HEK293 (cell line): ENCODE data around the gene DMAC2.

ENCODE experiments used
- ZBTB1 ChIP-seq: fragments of 450-650 bp; formaldehyde crosslinking; IDR thresholded peaks from 2 replicates; pipeline ENCODE4 v1.5.1; 2016; ENCODE audit warnings: missing biosample characterization, missing genetic modification characterization
- ZIC2 ChIP-seq: fragments of 450-650 bp; formaldehyde crosslinking; IDR thresholded peaks from 2 replicates; pipeline ENCODE4 v1.5.1; 2016; ENCODE audit warnings: missing biosample characterization, missing genetic modification characterization
- ZNF114 ChIP-seq: fragments of 450-650 bp; formaldehyde crosslinking; IDR thresholded peaks from 2 replicates; pipeline ENCODE4 v1.5.0; 2017; ENCODE audit warnings: missing biosample characterization, missing genetic modification characterization
- ZNF23 ChIP-seq: fragments of 450-650 bp; formaldehyde crosslinking; IDR thresholded peaks from 2 replicates; pipeline ENCODE4 v1.5.1; 2016; ENCODE audit warnings: missing biosample characterization, missing genetic modification characterization, borderline replicate concordance
- ZNF510 ChIP-seq: fragments of 450-650 bp; formaldehyde crosslinking; IDR thresholded peaks from 2 replicates; pipeline ENCODE4 v1.5.1; 2018; ENCODE audit warnings: mild to moderate bottlenecking, missing genetic modification characterization, missing biosample characterization; ENCODE audit not compliant: insufficient replicate concordance
- TF ChIP-seq, protein P1 (sequence below): fragments of 450-650 bp; formaldehyde crosslinking; IDR thresholded peaks from 2 replicates; pipeline ENCODE4 v1.5.1; 2016; ENCODE audit warnings: missing biosample characterization, missing genetic modification characterization
- TF ChIP-seq, protein P2 (sequence below): fragments of 450-650 bp; formaldehyde crosslinking; IDR thresholded peaks from 2 replicates; pipeline ENCODE4 v1.5.1; 2016; ENCODE audit warnings: missing biosample characterization, missing genetic modification characterization
- TF ChIP-seq, protein P3 (sequence below): sonication (generic); formaldehyde crosslinking; IDR thresholded peaks from 2 replicates; pipeline ENCODE4 v1.8.1; 2022; ENCODE audit warnings: mild to moderate bottlenecking, moderate library complexity, missing genetic modification reagents

- TF ChIP-seq, protein P1, sequence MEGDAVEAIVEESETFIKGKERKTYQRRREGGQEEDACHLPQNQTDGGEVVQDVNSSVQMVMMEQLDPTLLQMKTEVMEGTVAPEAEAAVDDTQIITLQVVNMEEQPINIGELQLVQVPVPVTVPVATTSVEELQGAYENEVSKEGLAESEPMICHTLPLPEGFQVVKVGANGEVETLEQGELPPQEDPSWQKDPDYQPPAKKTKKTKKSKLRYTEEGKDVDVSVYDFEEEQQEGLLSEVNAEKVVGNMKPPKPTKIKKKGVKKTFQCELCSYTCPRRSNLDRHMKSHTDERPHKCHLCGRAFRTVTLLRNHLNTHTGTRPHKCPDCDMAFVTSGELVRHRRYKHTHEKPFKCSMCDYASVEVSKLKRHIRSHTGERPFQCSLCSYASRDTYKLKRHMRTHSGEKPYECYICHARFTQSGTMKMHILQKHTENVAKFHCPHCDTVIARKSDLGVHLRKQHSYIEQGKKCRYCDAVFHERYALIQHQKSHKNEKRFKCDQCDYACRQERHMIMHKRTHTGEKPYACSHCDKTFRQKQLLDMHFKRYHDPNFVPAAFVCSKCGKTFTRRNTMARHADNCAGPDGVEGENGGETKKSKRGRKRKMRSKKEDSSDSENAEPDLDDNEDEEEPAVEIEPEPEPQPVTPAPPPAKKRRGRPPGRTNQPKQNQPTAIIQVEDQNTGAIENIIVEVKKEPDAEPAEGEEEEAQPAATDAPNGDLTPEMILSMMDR: no peak
- TF ChIP-seq ZNF23 (tag by site-specific recombination): no peak
- no peak for TF ChIP-seq ZNF114
- TF ChIP-seq, protein P2, sequence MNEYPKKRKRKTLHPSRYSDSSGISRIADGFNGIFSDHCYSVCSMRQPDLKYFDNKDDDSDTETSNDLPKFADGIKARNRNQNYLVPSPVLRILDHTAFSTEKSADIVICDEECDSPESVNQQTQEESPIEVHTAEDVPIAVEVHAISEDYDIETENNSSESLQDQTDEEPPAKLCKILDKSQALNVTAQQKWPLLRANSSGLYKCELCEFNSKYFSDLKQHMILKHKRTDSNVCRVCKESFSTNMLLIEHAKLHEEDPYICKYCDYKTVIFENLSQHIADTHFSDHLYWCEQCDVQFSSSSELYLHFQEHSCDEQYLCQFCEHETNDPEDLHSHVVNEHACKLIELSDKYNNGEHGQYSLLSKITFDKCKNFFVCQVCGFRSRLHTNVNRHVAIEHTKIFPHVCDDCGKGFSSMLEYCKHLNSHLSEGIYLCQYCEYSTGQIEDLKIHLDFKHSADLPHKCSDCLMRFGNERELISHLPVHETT (tag by site-specific recombination): no peak
- TF ChIP-seq ZNF510 (tag by site-specific recombination): no peak
- TF ChIP-seq, protein P3, sequence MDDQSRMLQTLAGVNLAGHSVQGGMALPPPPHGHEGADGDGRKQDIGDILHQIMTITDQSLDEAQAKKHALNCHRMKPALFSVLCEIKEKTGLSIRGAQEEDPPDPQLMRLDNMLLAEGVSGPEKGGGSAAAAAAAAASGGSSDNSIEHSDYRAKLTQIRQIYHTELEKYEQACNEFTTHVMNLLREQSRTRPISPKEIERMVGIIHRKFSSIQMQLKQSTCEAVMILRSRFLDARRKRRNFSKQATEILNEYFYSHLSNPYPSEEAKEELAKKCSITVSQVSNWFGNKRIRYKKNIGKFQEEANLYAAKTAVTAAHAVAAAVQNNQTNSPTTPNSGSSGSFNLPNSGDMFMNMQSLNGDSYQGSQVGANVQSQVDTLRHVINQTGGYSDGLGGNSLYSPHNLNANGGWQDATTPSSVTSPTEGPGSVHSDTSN (CRISPR knock-in tag): no peak
- TF ChIP-seq ZBTB1 (tag by site-specific recombination): no peak
- TF ChIP-seq ZIC2 (tag by site-specific recombination): no peak
Observed at GRCh38 chr19:41416194-41416674, 23.5 kb downstream of the DMAC2 start.
